Endothelial cell of umbilical vein (primary cell): ENCODE measurements around the gene MED27.

Experiments used
- CTCF ChIP-seq, 2 donors: IDR thresholded peaks; 1 replicate in 1 of 2; 2 replicates in 1 of 2; pipeline ENCODE4 v1.5.1; 2011; ENCODE audit warnings: low read length in 2 of 2, mild to moderate bottlenecking in 2 of 2, moderate library complexity in 2 of 2, control low read depth in 1 of 2, inconsistent platforms in 1 of 2, low read depth in 1 of 2; ENCODE audit not compliant: insufficient read depth in 1 of 2; ENCODE audit errors: extremely low read depth in 1 of 2
- EZH2 ChIP-seq: IDR thresholded peaks from 2 replicates; pipeline ENCODE4 v1.6.1; 2012; ENCODE audit warnings: borderline replicate concordance, low read depth, mild to moderate bottlenecking, moderate library complexity, low read length, inconsistent platforms; ENCODE audit not compliant: severe bottlenecking
- MAX ChIP-seq: IDR thresholded peaks from 2 replicates; pipeline ENCODE4 v1.6.1; 2011; ENCODE audit not compliant: insufficient read depth, insufficient read length
- MYC ChIP-seq: IDR thresholded peaks from one replicate; pipeline ENCODE4 v1.6.1; 2011; ENCODE audit warnings: mild to moderate bottlenecking, low read depth, low read length
- POLR2A ChIP-seq: IDR thresholded peaks from 2 replicates; pipeline ENCODE4 v1.6.1; 2012; ENCODE audit warnings: low read depth, mild to moderate bottlenecking, control low read depth, low read length
- POLR2AphosphoS5 ChIP-seq: IDR thresholded peaks from 2 replicates; pipeline ENCODE4 v1.6.1; 2012; ENCODE audit warnings: low read depth, mild to moderate bottlenecking, control low read depth, low read length, moderate library complexity; ENCODE audit not compliant: insufficient read depth

GRCh38 chr9:131959887-131960286, 119.8 kb downstream of the MED27 start:
- TF ChIP-seq MAX (no peak), CTCF (IDR thresholded peaks at IDR 0.05; ENCODE audit: extremely low read depth in 1 of 2, insufficient read depth in 1 of 2, low read depth in 1 of 2, low read length in 2 of 2) (no peak), POLR2AphosphoS5 (no peak), POLR2A (no peak), MYC (no peak), EZH2 (no peak)
